ENCODE measurements around the gene CDT1.

The CDT1 gene

GRCh38 chr16:88803264-88803987 is at the start of gene CDT1:
TSS of gene CDT1 (plus strand) at chr16:88803789. CDS start at chr16:88803832, 43 bp downstream.
- DNase-seq (ENCODE audit: low read depth), result peak; percentile 84

- DNase-seq (ENCODE audit: low read depth), result no peak
Observed at GRCh38 chr16:88754109-88754911, 49.3 kb upstream of the CDT1 start.

GRCh38 chr16:88754912-88755744 is 48.5 kb upstream of the CDT1 start:
- no peak for DNase-seq (ENCODE audit: low read depth)

GRCh38 chr16:88755745-88756443 is 47.7 kb upstream of the CDT1 start:
- DNase-seq (ENCODE audit: low read depth), result no peak

- DNase-seq (ENCODE audit: low read depth), result no peak
Observed at GRCh38 chr16:88758227-88758943, 45.2 kb upstream of the CDT1 start.

GRCh38 chr16:88758944-88759244 is 44.7 kb upstream of the CDT1 start:
- no peak for DNase-seq (ENCODE audit: low read depth)

GRCh38 chr16:88759245-88759975 is 44.2 kb upstream of the CDT1 start:
- peak; percentile 40 for DNase-seq (ENCODE audit: low read depth)

- DNase-seq (ENCODE audit: low read depth), result no peak
Observed at GRCh38 chr16:88759976-88760350, 43.6 kb upstream of the CDT1 start.

GRCh38 chr16:88760424-88761142 is 43.0 kb upstream of the CDT1 start:
- no peak for DNase-seq (ENCODE audit: low read depth)

- no peak for DNase-seq (ENCODE audit: low read depth)
Observed at GRCh38 chr16:88761143-88761534, 42.5 kb upstream of the CDT1 start.

GRCh38 chr16:88761830-88762229 is 41.8 kb upstream of the CDT1 start:
- no peak for DNase-seq (ENCODE audit: low read depth)

- DNase-seq (ENCODE audit: low read depth), result no peak
Observed at GRCh38 chr16:88762258-88762870, 41.2 kb upstream of the CDT1 start.

- DNase-seq (ENCODE audit: low read depth), result no peak
Observed at GRCh38 chr16:88762941-88763340, 40.6 kb upstream of the CDT1 start.

GRCh38 chr16:88763502-88764053 is 40.0 kb upstream of the CDT1 start:
- DNase-seq (ENCODE audit: low read depth), result no peak

- no peak for DNase-seq (ENCODE audit: low read depth)
Observed at GRCh38 chr16:88764080-88764479, 39.5 kb upstream of the CDT1 start.

- DNase-seq (ENCODE audit: low read depth), result no peak
Observed at GRCh38 chr16:88764913-88765349, 38.7 kb upstream of the CDT1 start.

- no peak for DNase-seq (ENCODE audit: low read depth)
Observed at GRCh38 chr16:88766975-88767374, 36.6 kb upstream of the CDT1 start.

GRCh38 chr16:88767546-88768070 is 36.0 kb upstream of the CDT1 start:
- DNase-seq (ENCODE audit: low read depth), result no peak

Measured in activated T-helper 9 cell treated with anti-CD3 and anti-CD28 coated beads, Interleukin-2, amount 50 U/mL, for 16 hours (primary cell).